ENCODE results near the gene SPEG. TPM values are rescaled to one million over a fixed set of nuclear protein-coding genes. Genes with fewer than 3 reads are reported as not detected.

Gene SPEG
- total and polyA plus RNA-seq, 2 donors: 1.3 to 19.8 TPM

DNA sequence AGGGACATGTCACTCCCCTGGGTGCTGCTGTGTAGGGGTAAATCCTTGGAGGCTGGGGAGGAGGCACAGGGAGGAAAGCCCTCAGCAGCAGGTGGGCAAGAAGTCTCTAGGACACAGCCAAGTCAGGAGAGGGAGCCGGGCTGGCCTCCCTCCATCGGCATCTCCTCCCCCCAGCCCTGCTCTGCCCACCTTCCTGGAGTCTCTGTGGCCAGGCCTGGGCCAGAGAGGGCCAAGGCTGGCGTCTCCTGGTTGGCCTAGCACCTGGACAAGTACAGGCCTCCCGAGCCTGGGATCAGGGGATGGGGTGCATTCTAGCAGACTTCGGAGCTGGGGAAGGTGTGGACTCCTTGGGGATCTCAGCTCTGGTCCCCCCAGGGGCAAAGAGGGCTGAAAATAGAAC lies 1.8 kb downstream of the SPEG start:
- Histone ChIP-seq H3K27me3 (ENCODE audit: control insufficient read depth in 2 of 2, insufficient read depth in 1 of 2, low read length in 1 of 2) (peaks cover 40 to 94% of the 10 kb centered on the region in 2 donors), H3K36me3 (ENCODE audit: control insufficient read depth in 2 of 2, insufficient read depth in 2 of 2, low read length in 1 of 2) (no peaks in the 10 kb centered on the region), H3K27ac (ENCODE audit: low read depth in 1 of 2, low read length in 1 of 2) (no peak overlapping the region), H3K4me3 (ENCODE audit: low read length in 2 of 2) (no peak overlapping the region), H3K9me3 (ENCODE audit: control insufficient read depth in 2 of 2, insufficient read depth in 1 of 2, low read length in 1 of 2) (peaks cover 0 to 5% of the 10 kb centered on the region in 2 donors), H3K4me1 (ENCODE audit: control insufficient read depth in 2 of 2, insufficient read depth in 2 of 2, low read length in 2 of 2) (peaks cover 0 to 7% of the 10 kb centered on the region in 2 donors)
- no peak for DNase-seq (ENCODE audit: low read depth in 6 of 9, low spot score in 9 of 9)
- WGBS: 95% methylated on average over 5 of the region's 5 CpGs

DNA sequence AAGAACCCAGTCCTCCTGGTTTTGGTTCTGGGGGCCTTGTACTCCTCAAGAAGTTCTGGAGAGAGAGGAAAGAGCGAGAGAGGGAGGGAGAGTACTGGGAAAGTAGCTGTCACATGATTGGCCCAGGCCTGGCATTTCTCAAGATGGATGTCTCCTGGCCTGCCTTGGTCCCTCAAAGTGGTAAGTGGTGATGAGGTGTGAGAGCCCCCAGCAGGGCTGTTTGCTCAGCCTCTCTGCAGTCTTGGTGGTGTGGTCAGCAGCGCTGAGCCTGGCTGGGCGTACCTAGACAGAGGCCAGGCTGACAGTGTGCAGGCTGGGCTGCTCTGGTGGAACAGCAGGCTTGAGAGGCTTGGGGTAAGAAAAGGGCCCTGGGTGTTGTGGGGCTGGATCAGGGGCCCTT lies 2.5 kb downstream of the SPEG start:
- DNase-seq (ENCODE audit: low read depth in 6 of 9, low spot score in 9 of 9): no peak
- H3K27ac ChIP-seq (ENCODE audit: low read depth in 1 of 2, low read length in 1 of 2): no peak overlapping the region
- peaks cover 40 to 94% of the 10 kb centered on the region in 2 donors for H3K27me3 ChIP-seq (ENCODE audit: control insufficient read depth in 2 of 2, insufficient read depth in 1 of 2, low read length in 1 of 2)
- peaks cover 0 to 5% of the 10 kb centered on the region in 2 donors for H3K9me3 ChIP-seq (ENCODE audit: control insufficient read depth in 2 of 2, insufficient read depth in 1 of 2, low read length in 1 of 2)
- peaks cover 0 to 9% of the 10 kb centered on the region in 2 donors for H3K4me1 ChIP-seq (ENCODE audit: control insufficient read depth in 2 of 2, insufficient read depth in 2 of 2, low read length in 2 of 2)
- WGBS: 90% methylated on average over 3 of the region's 3 CpGs
- no peaks in the 10 kb centered on the region for H3K36me3 ChIP-seq (ENCODE audit: control insufficient read depth in 2 of 2, insufficient read depth in 2 of 2, low read length in 1 of 2)
- H3K4me3 ChIP-seq (ENCODE audit: low read length in 2 of 2): no peak overlapping the region

DNA sequence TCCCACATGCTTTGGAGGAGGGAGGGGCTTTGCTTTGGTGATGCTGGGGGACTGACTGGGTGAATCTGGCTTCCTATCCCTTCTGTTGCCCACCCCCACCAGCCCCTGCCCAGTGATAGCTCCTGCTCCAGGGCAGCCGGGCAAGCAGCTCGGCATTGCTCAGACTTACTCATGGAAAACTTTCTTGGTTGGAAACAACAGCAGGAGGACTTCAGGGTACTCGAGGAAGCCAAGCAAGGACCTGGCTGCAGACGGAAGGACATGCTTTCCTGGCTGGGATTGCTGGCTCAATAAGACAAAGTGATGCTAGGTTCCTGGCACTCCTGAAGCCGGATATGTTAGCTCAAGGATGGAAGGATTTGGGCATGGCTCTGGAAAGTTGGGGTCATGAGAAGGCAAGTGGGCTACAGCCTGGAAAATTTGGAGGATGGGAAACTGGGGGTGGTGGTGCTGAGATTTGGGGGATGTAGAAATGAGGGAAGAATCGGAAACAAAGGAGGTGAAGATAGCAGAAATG lies 3.1 kb downstream of the SPEG start:
- Histone ChIP-seq H3K36me3 (ENCODE audit: control insufficient read depth in 2 of 2, insufficient read depth in 2 of 2, low read length in 1 of 2) (no peaks in the 10 kb centered on the region), H3K9me3 (ENCODE audit: control insufficient read depth in 2 of 2, insufficient read depth in 1 of 2, low read length in 1 of 2) (peaks cover 0 to 5% of the 10 kb centered on the region in 2 donors), H3K27me3 (ENCODE audit: control insufficient read depth in 2 of 2, insufficient read depth in 1 of 2, low read length in 1 of 2) (peaks cover 40 to 95% of the 10 kb centered on the region in 2 donors), H3K4me1 (ENCODE audit: control insufficient read depth in 2 of 2, insufficient read depth in 2 of 2, low read length in 2 of 2) (peaks cover 0 to 9% of the 10 kb centered on the region in 2 donors), H3K4me3 (ENCODE audit: low read length in 2 of 2) (no peak overlapping the region), H3K27ac (ENCODE audit: low read depth in 1 of 2, low read length in 1 of 2) (no peak overlapping the region)
- WGBS: 88% methylated on average over 6 of the region's 6 CpGs
- no peak for DNase-seq (ENCODE audit: low read depth in 6 of 9, low spot score in 9 of 9)

DNA sequence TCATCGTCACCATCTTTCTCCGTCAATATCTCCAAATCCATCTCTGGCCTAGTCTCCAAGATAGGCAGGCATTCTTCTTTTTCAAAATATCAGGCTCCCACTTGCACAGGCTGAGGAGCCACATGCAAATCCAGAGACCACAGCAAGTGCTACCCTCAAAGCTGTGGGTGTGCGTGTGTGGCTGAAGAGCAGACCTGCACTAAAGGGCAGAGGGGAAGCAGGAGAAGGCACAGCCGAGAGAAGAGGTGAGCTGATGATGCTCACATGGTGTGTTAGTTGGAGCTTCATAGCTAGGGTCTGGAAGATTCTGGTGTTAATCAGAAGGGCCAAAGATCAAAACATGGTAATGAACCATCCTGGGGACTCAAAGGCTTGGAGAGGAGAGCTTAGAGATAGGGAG lies 3.8 kb downstream of the SPEG start:
- H3K9me3 ChIP-seq (ENCODE audit: control insufficient read depth in 2 of 2, insufficient read depth in 1 of 2, low read length in 1 of 2): peaks cover 0 to 5% of the 10 kb centered on the region in 2 donors
- no peak overlapping the region for H3K4me3 ChIP-seq (ENCODE audit: low read length in 2 of 2)
- H3K27me3 ChIP-seq (ENCODE audit: control insufficient read depth in 2 of 2, insufficient read depth in 1 of 2, low read length in 1 of 2): peaks cover 44 to 95% of the 10 kb centered on the region in 2 donors
- no peaks in the 10 kb centered on the region for H3K36me3 ChIP-seq (ENCODE audit: control insufficient read depth in 2 of 2, insufficient read depth in 2 of 2, low read length in 1 of 2)
- no peak for DNase-seq (ENCODE audit: low read depth in 6 of 9, low spot score in 9 of 9)
- peaks cover 0 to 9% of the 10 kb centered on the region in 2 donors for H3K4me1 ChIP-seq (ENCODE audit: control insufficient read depth in 2 of 2, insufficient read depth in 2 of 2, low read length in 2 of 2)
- WGBS: 96% methylated on average over 4 of the region's 4 CpGs
- no peak overlapping the region for H3K27ac ChIP-seq (ENCODE audit: low read depth in 1 of 2, low read length in 1 of 2)

DNA sequence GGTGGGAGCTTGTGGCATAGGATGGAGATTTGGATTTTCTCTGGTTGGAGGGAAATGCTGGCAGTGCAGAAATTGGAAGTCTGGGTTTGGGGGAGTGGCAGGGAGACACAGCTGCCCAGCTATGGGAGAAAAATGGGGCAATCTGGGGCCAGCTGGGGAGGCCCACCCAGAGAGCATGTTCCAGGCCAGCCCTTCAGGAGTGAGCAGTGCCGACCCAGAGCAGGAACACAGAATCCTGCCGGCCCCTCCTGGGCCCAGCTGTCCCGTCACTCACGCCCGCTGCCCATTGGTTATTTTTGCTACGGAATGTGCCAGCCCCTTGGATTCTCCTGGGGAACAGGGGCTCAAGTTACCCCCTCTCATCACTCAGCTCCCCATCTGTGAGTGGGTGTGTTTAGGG lies 4.9 kb downstream of the SPEG start:
- WGBS: 94% methylated on average over 6 of the region's 6 CpGs
- H3K9me3 ChIP-seq (ENCODE audit: control insufficient read depth in 2 of 2, insufficient read depth in 1 of 2, low read length in 1 of 2): peaks cover 0 to 5% of the 10 kb centered on the region in 2 donors
- H3K27me3 ChIP-seq (ENCODE audit: control insufficient read depth in 2 of 2, insufficient read depth in 1 of 2, low read length in 1 of 2): peaks cover 43 to 95% of the 10 kb centered on the region in 2 donors
- H3K4me1 ChIP-seq (ENCODE audit: control insufficient read depth in 2 of 2, insufficient read depth in 2 of 2, low read length in 2 of 2): peaks cover 0 to 7% of the 10 kb centered on the region in 2 donors
- H3K36me3 ChIP-seq (ENCODE audit: control insufficient read depth in 2 of 2, insufficient read depth in 2 of 2, low read length in 1 of 2): no peaks in the 10 kb centered on the region
- no peak overlapping the region for H3K4me3 ChIP-seq (ENCODE audit: low read length in 2 of 2)
- H3K27ac ChIP-seq (ENCODE audit: low read depth in 1 of 2, low read length in 1 of 2): no peak overlapping the region
- no peak for DNase-seq (ENCODE audit: low read depth in 6 of 9, low spot score in 9 of 9)

DNA sequence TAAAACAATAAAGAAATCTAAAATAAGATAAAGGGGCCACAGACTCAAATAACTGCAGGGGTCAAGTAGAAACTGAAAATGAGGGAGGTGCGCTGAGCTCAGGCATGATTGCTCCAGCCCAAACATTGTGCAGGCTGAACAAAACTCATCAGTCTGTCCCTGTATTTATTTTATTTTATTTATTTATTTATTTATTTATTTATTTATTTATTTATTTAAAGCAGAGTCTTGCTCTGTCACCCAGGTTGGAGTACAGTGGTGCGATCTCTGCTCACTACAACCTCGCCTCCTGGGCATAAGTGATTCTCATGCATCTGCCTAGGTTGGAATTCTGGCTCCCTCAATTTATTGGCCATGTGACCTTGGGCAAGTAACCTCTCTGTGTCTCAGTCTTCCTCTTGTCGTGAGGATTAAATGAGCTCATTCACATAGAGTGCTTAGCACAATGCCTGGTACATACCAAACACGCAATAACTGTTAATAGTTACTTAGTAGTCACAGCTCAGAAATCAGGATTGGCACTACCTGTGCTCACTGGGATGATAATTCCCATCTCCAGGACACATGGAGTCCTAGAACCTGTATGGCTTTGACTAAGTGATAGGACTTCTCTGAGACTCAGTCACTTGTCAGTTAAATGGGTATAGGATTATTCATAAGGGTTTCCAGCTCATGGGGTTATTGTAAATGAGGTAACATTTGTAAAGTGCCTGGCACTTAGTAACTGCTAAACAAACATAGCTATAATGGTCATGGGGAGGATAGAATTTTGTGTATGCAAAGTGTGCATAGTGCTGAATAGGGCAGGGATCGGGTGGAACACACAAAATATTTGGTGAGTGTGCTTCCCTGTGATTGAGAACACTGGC lies 6.0 kb downstream of the SPEG start:
- no peak for DNase-seq (ENCODE audit: low read depth in 6 of 9, low spot score in 9 of 9)
- no peaks in the 10 kb centered on the region for H3K36me3 ChIP-seq (ENCODE audit: control insufficient read depth in 2 of 2, insufficient read depth in 2 of 2, low read length in 1 of 2)
- H3K4me1 ChIP-seq (ENCODE audit: control insufficient read depth in 2 of 2, insufficient read depth in 2 of 2, low read length in 2 of 2): peaks cover 0 to 7% of the 10 kb centered on the region in 2 donors
- 95% methylated on average over 6 of the region's 6 CpGs for WGBS
- H3K27ac ChIP-seq (ENCODE audit: low read depth in 1 of 2, low read length in 1 of 2): no peak overlapping the region
- peaks cover 32 to 95% of the 10 kb centered on the region in 2 donors for H3K27me3 ChIP-seq (ENCODE audit: control insufficient read depth in 2 of 2, insufficient read depth in 1 of 2, low read length in 1 of 2)
- no peak overlapping the region for H3K4me3 ChIP-seq (ENCODE audit: low read length in 2 of 2)
- H3K9me3 ChIP-seq (ENCODE audit: control insufficient read depth in 2 of 2, insufficient read depth in 1 of 2, low read length in 1 of 2): peaks cover 0 to 5% of the 10 kb centered on the region in 2 donors

DNA sequence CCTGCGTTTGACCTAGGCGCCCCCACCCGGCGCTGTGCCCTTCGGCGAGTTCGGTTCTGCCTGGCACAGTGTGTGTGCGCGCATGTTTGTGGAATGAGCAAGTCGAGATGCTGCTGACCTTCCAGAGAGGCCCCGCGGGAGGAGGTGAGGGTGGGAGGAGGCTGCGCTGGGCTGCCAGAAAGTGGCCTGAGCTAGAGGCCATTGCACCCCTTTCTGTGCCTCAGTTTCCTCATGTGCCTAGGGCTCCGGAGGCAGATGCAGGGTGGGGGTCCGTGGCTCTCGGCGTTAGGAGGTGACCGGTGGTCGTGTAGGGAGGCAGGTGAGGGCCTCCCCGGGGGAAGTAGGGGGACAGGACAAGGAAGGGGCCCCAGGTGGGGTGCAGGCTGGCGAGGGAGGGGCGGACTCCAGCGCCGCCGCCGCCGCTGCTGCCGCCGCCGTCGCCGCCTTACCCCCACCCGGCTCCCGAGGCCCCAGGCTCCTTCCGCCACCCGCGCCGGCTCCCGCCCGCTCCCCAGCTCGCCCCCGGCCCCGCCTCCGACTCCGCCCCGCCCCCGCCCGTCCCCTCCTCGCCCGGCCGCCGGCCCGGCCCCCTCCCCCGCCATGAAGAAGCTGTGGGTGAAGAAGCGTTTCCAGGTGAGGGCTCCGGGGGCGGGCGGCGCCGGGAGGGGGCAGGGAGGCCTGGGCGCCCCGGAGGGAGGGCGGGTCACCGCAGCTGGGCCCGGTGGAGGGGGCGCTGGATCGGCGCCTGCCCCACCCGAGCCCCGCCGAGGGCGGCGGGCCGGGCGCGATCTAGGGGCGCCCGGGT lies 7.0 kb downstream of the SPEG start:
- Histone ChIP-seq H3K9me3 (ENCODE audit: control insufficient read depth in 2 of 2, insufficient read depth in 1 of 2, low read length in 1 of 2) (peaks cover 0 to 5% of the 10 kb centered on the region in 2 donors), H3K4me3 (ENCODE audit: low read length in 2 of 2) (peak overlapping the region in 1 of 2 donors; percentile 57), H3K4me1 (ENCODE audit: control insufficient read depth in 2 of 2, insufficient read depth in 2 of 2, low read length in 2 of 2) (peaks cover 0 to 7% of the 10 kb centered on the region in 2 donors), H3K36me3 (ENCODE audit: control insufficient read depth in 2 of 2, insufficient read depth in 2 of 2, low read length in 1 of 2) (no peaks in the 10 kb centered on the region), H3K27ac (ENCODE audit: low read depth in 1 of 2, low read length in 1 of 2) (no peak overlapping the region), H3K27me3 (ENCODE audit: control insufficient read depth in 2 of 2, insufficient read depth in 1 of 2, low read length in 1 of 2) (peaks cover 31 to 95% of the 10 kb centered on the region in 2 donors)
- WGBS: 2% methylated on average over 78 of the region's 78 CpGs
- DNase-seq (ENCODE audit: low read depth in 6 of 9, low spot score in 9 of 9): peak in 5 of 9 donors; percentile 35 to 69 (median 44)

DNA sequence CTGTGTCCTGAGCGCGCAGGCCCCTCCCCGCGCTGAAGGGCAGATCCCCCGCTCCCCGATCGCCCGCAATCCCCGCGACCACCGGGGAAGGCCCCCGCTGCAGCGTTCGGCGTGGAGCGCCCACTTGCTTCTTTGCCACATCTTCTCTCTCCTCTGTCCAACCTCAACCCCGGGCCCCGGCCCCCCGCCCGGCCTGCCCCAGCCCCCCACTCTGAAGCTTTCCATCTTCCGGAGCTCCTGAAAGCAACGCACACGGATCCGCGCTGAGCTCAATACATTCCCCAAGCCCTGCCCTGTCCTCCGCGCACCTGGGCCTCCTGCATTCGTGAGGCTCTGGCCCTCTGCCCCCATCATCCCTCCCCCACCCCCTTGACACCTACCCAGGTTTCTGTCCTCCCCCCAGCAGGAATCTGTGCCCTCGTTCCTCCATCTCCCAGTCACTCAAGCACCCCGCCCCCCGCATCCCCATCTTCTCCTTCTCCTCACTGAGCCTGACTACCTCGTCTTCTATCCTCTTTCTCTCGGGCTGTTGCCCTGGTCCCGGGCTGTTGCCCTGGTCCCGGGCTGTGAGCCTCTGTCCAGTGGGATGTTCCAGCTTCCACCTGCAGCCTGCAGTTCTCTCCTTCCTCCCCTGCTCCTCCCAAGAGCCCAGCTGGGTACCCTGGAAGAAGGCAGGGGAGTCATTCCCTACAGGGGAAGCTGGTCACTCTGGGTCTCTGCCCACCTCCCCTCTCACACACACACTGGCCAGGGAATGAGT lies 7.8 kb downstream of the SPEG start:
- H3K4me3 ChIP-seq (ENCODE audit: low read length in 2 of 2): peak overlapping the region in 1 of 2 donors; percentile 57
- H3K27ac ChIP-seq (ENCODE audit: low read depth in 1 of 2, low read length in 1 of 2): no peak overlapping the region
- H3K9me3 ChIP-seq (ENCODE audit: control insufficient read depth in 2 of 2, insufficient read depth in 1 of 2, low read length in 1 of 2): peaks cover 0 to 5% of the 10 kb centered on the region in 2 donors
- no peaks in the 10 kb centered on the region for H3K36me3 ChIP-seq (ENCODE audit: control insufficient read depth in 2 of 2, insufficient read depth in 2 of 2, low read length in 1 of 2)
- peaks cover 0 to 7% of the 10 kb centered on the region in 2 donors for H3K4me1 ChIP-seq (ENCODE audit: control insufficient read depth in 2 of 2, insufficient read depth in 2 of 2, low read length in 2 of 2)
- 11% methylated on average over 35 of the region's 35 CpGs for WGBS
- DNase-seq (ENCODE audit: low read depth in 6 of 9, low spot score in 9 of 9): no peak
- peaks cover 35 to 95% of the 10 kb centered on the region in 2 donors for H3K27me3 ChIP-seq (ENCODE audit: control insufficient read depth in 2 of 2, insufficient read depth in 1 of 2, low read length in 1 of 2)
